ENCODE results near the gene ZNF804B. TPM values are rescaled to one million over a fixed set of nuclear protein-coding genes. Genes with fewer than 3 reads are reported as not detected.

Gene ZNF804B
- total and polyA plus RNA-seq, 8 donors: 0.37 TPM; not detected in 7

DNA sequence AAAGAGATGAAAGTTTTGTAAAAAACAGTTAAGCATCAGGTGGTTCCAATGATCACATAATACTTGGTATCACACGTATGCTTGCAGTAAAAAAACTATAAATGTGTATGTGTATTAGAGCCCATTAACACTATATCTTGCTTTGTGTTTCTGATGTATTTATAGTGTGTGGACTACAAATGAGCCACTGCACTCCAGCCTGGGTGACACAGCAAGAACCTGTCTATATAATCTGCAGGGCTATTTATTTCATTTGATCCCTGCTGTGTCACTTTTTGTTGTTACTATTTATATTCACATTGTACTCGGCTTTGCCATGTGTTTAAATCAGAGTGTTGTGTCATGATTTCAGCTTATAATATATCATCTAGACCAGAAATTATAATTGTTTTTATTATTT, 523.8 kb downstream of the ZNF804B start:
- Histone ChIP-seq H3K27ac (no peak overlapping the region), H3K27me3 (no peaks in the 10 kb centered on the region), H3K36me3 (no peaks in the 10 kb centered on the region), H3K4me3 (no peak overlapping the region), H3K4me1 (no peaks in the 10 kb centered on the region), H3K9me3 (no peaks in the 10 kb centered on the region)
- DNase-seq: no peak
- 77 to 84% (median 82%) methylated on average over 2 of the region's 2 CpGs for WGBS, 5 donors
- TF ChIP-seq, protein P1, sequence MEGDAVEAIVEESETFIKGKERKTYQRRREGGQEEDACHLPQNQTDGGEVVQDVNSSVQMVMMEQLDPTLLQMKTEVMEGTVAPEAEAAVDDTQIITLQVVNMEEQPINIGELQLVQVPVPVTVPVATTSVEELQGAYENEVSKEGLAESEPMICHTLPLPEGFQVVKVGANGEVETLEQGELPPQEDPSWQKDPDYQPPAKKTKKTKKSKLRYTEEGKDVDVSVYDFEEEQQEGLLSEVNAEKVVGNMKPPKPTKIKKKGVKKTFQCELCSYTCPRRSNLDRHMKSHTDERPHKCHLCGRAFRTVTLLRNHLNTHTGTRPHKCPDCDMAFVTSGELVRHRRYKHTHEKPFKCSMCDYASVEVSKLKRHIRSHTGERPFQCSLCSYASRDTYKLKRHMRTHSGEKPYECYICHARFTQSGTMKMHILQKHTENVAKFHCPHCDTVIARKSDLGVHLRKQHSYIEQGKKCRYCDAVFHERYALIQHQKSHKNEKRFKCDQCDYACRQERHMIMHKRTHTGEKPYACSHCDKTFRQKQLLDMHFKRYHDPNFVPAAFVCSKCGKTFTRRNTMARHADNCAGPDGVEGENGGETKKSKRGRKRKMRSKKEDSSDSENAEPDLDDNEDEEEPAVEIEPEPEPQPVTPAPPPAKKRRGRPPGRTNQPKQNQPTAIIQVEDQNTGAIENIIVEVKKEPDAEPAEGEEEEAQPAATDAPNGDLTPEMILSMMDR (IDR thresholded peaks at IDR 0.05): no peak
- TF ChIP-seq POLR2A (IDR thresholded peaks at IDR 0.05) (no peak), POLR2AphosphoS5 (IDR thresholded peaks at IDR 0.05) (no peak), EP300 (IDR thresholded peaks at IDR 0.05) (no peak)
- intact Hi-C loops (cut with DNase I; ENCODE audit: low total_unique reads): no loop called here

DNA sequence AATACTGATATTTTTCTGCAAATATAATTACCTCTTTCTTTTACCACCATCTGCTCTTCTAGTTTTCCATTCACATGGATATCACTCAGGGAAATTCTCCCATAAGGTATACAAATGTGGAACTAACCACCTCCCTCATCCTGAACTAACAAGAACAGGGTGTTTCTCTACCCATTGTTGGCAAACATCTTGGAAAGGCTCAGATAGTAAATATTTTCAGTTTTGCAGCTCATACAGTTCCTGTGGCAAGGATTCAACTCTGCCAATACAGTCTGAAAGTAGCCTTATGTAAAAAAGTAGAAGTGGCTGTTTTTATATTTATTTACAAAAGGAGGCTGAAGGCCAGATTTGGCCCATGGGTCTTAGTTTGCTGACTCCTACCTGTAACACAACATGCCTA, 549.0 kb downstream of the ZNF804B start:
- DNase-seq: no peak
- no peak for TF ChIP-seq POLR2AphosphoS5 (IDR thresholded peaks at IDR 0.05)
- no peak for TF ChIP-seq EP300 (IDR thresholded peaks at IDR 0.05)
- TF ChIP-seq, protein P1 (IDR thresholded peaks at IDR 0.05): no peak
- TF ChIP-seq POLR2A (IDR thresholded peaks at IDR 0.05): no peak
- H3K36me3 ChIP-seq: no peaks in the 10 kb centered on the region
- no peaks in the 10 kb centered on the region for H3K9me3 ChIP-seq
- no peaks in the 10 kb centered on the region for H3K4me1 ChIP-seq
- no peaks in the 10 kb centered on the region for H3K27me3 ChIP-seq
- H3K4me3 ChIP-seq: no peak overlapping the region
- H3K27ac ChIP-seq: no peak overlapping the region
- intact Hi-C loops (cut with DNase I; ENCODE audit: low total_unique reads): no loop called here

DNA sequence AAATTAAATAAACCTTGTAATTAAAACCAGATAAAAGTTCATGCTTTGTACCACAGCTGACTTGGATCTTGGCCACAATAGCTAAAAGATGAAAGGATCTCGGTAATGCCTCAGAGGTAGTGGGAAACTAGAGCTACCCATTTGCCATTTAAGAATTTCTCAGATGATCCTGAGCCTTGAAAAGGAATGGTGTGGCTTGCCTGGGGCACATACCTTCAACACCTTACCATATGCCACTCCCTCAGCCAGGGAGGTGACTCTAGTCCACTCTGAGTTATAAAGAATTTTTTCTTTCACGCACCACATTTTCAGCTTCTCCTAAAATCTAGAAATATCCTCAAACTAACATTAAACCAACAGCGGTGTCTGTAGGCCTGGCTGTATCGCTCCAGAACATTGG, 552.4 kb downstream of the ZNF804B start:
- H3K36me3 ChIP-seq: no peaks in the 10 kb centered on the region
- no peaks in the 10 kb centered on the region for H3K27me3 ChIP-seq
- DNase-seq: no peak
- H3K4me1 ChIP-seq: no peaks in the 10 kb centered on the region
- no peaks in the 10 kb centered on the region for H3K9me3 ChIP-seq
- WGBS, 5 donors: 88 to 94% (median 92%) methylated on average over 4 of the region's 4 CpGs
- intact Hi-C loops (cut with DNase I; ENCODE audit: low total_unique reads): no loop called here
- H3K27ac ChIP-seq: no peak overlapping the region
- TF ChIP-seq POLR2A (IDR thresholded peaks at IDR 0.05) (no peak), POLR2AphosphoS5 (IDR thresholded peaks at IDR 0.05) (no peak), EP300 (IDR thresholded peaks at IDR 0.05) (no peak)
- TF ChIP-seq, protein P1 (IDR thresholded peaks at IDR 0.05): no peak
- H3K4me3 ChIP-seq: no peak overlapping the region

DNA sequence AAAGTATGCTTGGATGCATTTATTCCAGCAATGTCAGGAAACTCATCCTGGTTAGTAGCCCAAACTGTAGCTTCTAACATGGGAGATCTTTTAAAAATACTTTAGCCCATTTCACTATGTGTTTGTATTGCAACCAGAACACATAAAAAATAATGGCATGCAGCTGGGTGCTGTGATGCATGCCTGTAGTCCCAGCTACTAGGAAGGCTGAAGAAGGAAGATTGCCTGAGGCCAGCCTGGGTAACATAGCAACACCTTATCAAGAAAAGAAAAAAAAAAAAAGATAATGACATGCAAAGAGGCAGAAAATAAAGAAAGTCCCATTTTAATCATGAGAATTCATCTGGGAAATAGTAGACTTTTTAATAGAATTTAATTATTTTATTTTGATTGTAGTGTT, 553.1 kb downstream of the ZNF804B start:
- no peak for TF ChIP-seq POLR2AphosphoS5 (IDR thresholded peaks at IDR 0.05)
- TF ChIP-seq, protein P1 (IDR thresholded peaks at IDR 0.05): no peak
- TF ChIP-seq POLR2A (IDR thresholded peaks at IDR 0.05): no peak
- no peak for TF ChIP-seq EP300 (IDR thresholded peaks at IDR 0.05)
- Histone ChIP-seq H3K4me1 (no peaks in the 10 kb centered on the region), H3K4me3 (no peak overlapping the region), H3K27ac (no peak overlapping the region), H3K9me3 (no peaks in the 10 kb centered on the region), H3K27me3 (no peaks in the 10 kb centered on the region), H3K36me3 (no peaks in the 10 kb centered on the region)
- intact Hi-C loops (cut with DNase I; ENCODE audit: low total_unique reads): no loop called here
- DNase-seq: no peak
